ENCODE results near the gene MS4A5.
A peak's percentile ranks its signal among the peaks of the same experiment; 100 is the strongest.

The MS4A5 gene, protein sequence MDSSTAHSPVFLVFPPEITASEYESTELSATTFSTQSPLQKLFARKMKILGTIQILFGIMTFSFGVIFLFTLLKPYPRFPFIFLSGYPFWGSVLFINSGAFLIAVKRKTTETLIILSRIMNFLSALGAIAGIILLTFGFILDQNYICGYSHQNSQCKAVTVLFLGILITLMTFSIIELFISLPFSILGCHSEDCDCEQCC

DNA sequence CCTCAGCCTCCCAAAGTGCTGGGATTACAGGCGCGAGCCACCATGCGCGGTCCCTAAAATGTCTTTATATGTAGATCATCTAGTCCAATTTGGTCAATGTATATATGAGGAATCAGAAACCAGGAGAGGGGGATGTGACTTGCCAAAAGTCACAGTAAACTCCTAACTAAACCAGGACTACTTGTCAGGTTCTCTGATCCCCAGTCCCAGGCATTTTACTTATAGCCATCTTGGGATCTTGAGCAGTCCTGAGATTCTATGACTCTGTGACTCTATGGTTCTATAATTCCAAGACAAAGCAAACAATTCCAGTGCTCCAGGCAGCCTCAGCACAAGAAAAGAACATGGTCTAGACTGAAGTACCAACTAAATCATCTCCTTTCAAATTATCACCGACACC is at the start of gene MS4A5:
TSS of gene MS4A5 (plus strand) at position 301 of the 400 bp plus-strand sequence. CDS start 103 bp downstream, outside the sequence.
- no peaks in the 10 kb centered on the region for H3K27me3 ChIP-seq (ENCODE audit: low read depth, low read length)
- no peak within 1 kb of the TSS for H3K27ac ChIP-seq (ENCODE audit: low read length)
- H3K36me3 ChIP-seq (ENCODE audit: control insufficient read depth in 1 of 2, insufficient read depth in 2 of 2, low read length in 2 of 2), result no peaks in the 10 kb centered on the region
- H3K4me1 ChIP-seq (ENCODE audit: control insufficient read depth in 1 of 2, insufficient read depth in 2 of 2, low read length in 2 of 2), result no peaks in the 10 kb centered on the region
- H3K4me3 ChIP-seq (ENCODE audit: low read depth in 1 of 2, low read length in 2 of 2), result no peak within 1 kb of the TSS
- H3K9me3 ChIP-seq (ENCODE audit: control insufficient read depth in 1 of 2, low read length in 2 of 2), result no peaks in the 10 kb centered on the region

DNA sequence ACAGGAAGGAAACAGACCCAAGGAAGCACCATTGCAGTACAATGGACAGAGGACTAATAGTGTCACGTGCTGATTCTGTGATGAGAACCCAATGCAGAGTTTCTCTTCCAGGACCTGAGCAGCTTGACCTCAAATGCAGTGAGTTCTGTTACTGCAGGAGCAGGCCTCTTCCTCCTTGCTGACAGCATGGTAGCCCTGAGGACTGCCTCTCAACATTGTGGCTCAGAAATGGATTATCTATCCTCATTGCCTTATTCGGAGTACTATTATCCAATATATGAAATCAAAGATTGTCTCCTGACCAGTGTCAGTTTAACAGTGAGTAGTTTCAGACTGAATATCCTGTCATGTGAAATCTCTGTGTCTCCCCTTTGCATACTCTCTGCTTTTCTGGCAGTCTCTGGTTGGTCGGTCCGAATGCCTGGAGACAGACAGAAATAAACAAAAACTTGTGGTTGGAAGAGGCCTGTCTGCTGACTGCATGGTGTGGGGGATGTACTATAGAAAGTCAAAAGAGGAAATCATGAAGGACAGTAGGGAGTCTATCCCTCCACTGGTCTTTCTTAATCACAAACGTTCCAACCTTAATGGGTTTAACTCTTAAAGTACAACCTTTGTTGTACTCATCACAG is 40.0 kb upstream of the MS4A5 start:
- Histone ChIP-seq H3K36me3 (ENCODE audit: control insufficient read depth in 1 of 2, insufficient read depth in 2 of 2, low read length in 2 of 2) (no peaks in the 10 kb centered on the region), H3K27me3 (ENCODE audit: low read depth, low read length) (no peaks in the 10 kb centered on the region), H3K4me1 (ENCODE audit: control insufficient read depth in 1 of 2, insufficient read depth in 2 of 2, low read length in 2 of 2) (no peaks in the 10 kb centered on the region), H3K9me3 (ENCODE audit: control insufficient read depth in 1 of 2, low read length in 2 of 2) (no peaks in the 10 kb centered on the region), H3K4me3 (ENCODE audit: low read depth in 1 of 2, low read length in 2 of 2) (no peak overlapping the region), H3K27ac (ENCODE audit: low read length) (peak overlapping the region; percentile 27)

DNA sequence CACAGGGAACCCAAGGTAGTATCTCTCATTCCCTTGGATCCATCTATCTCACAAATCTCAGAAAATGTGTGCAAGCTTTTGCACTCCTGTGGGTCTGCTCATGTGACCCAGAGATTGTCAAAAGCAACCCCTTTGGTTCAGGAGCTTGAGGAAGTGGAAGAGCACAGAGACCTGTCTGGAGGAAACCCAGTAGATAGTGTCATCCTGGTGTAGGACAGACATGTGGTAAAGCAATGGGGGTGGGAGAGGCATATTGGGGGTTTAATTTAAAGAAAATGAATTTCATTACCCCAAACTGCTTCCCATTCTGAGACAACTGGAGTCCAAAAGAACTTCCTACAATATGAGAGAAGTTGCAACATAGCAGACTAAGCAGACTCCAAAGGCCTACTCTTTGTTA is 39.0 kb upstream of the MS4A5 start:
- no peaks in the 10 kb centered on the region for H3K9me3 ChIP-seq (ENCODE audit: control insufficient read depth in 1 of 2, low read length in 2 of 2)
- no peaks in the 10 kb centered on the region for H3K27me3 ChIP-seq (ENCODE audit: low read depth, low read length)
- no peak overlapping the region for H3K4me3 ChIP-seq (ENCODE audit: low read depth in 1 of 2, low read length in 2 of 2)
- H3K27ac ChIP-seq (ENCODE audit: low read length), result no peak overlapping the region
- H3K4me1 ChIP-seq (ENCODE audit: control insufficient read depth in 1 of 2, insufficient read depth in 2 of 2, low read length in 2 of 2), result no peaks in the 10 kb centered on the region
- H3K36me3 ChIP-seq (ENCODE audit: control insufficient read depth in 1 of 2, insufficient read depth in 2 of 2, low read length in 2 of 2), result no peaks in the 10 kb centered on the region

DNA sequence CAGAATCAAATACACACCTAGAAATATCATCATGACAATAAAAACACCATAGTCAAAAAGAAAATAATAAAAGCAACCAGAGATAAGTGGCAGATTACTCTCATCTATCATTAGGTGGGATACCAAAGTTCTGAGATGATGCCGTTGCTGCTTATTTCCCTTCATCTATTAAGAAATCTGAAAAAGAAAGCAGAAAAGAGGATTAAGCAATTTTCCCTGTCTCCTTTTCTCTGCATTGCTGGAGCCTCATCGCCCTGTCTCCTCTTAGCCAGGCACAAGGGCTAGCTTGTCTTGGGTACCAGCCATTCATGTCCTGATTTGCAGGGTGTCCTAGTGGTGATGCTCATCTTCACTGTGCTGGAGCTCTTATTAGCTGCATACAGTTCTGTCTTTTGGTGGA is 37.0 kb upstream of the MS4A5 start:
- no peaks in the 10 kb centered on the region for H3K27me3 ChIP-seq (ENCODE audit: low read depth, low read length)
- no peaks in the 10 kb centered on the region for H3K36me3 ChIP-seq (ENCODE audit: control insufficient read depth in 1 of 2, insufficient read depth in 2 of 2, low read length in 2 of 2)
- no peaks in the 10 kb centered on the region for H3K4me1 ChIP-seq (ENCODE audit: control insufficient read depth in 1 of 2, insufficient read depth in 2 of 2, low read length in 2 of 2)
- no peak overlapping the region for H3K4me3 ChIP-seq (ENCODE audit: low read depth in 1 of 2, low read length in 2 of 2)
- no peak overlapping the region for H3K27ac ChIP-seq (ENCODE audit: low read length)
- H3K9me3 ChIP-seq (ENCODE audit: control insufficient read depth in 1 of 2, low read length in 2 of 2), result no peaks in the 10 kb centered on the region

DNA sequence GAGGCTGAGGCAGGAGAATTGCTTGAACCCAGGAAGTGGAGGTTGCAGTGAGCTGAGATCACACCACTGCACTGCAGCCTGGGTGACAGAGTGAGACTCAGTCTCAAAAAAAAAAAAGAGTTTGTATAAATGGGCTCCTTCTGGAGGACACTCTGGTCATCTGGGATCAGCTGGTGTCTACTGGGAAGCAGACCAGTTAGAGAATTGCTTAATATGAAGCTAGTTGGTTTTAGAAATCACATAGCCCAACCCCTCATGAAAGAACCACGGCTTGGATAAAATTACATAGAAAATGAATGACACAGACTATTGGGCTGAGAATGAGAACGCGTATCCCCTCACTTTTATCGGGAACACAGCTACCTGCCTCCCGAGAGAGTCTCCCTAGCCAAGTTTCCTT is 36.4 kb upstream of the MS4A5 start:
- H3K4me1 ChIP-seq (ENCODE audit: control insufficient read depth in 1 of 2, insufficient read depth in 2 of 2, low read length in 2 of 2), result no peaks in the 10 kb centered on the region
- no peaks in the 10 kb centered on the region for H3K27me3 ChIP-seq (ENCODE audit: low read depth, low read length)
- H3K36me3 ChIP-seq (ENCODE audit: control insufficient read depth in 1 of 2, insufficient read depth in 2 of 2, low read length in 2 of 2), result no peaks in the 10 kb centered on the region
- no peaks in the 10 kb centered on the region for H3K9me3 ChIP-seq (ENCODE audit: control insufficient read depth in 1 of 2, low read length in 2 of 2)
- no peak overlapping the region for H3K4me3 ChIP-seq (ENCODE audit: low read depth in 1 of 2, low read length in 2 of 2)
- no peak overlapping the region for H3K27ac ChIP-seq (ENCODE audit: low read length)

DNA sequence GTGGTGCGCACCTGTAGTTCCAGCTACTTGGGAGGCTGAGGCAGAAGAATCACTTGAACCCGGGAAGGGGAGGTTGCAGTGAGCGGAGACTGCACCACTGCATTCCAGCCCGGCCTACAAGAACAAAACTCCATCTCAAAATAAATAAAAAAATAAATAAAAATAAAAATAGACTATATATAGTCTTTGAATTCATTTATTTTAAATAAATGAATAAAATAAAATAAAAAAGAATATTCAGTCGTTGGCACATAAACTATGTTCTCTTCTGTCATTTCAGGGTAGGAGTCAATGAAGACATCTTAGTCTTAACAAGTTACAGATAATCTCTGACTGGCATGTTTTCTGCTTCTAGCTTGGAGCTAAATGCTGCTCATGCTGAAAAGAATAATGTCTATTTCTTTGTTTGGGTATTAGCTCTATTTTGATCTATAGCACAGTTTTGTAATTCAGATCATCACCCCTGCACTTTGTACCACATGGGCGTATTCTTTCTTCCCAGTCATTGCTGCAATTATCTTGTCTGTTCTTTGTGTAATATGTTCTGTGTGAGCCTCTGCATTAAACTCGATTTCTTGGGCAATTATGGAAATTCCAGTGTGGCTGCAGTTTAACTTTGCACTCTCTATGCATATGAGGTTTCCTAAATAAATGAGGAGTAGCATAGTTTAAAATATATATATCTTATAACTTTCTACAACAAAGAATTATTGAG is 34.5 kb upstream of the MS4A5 start:
- H3K27ac ChIP-seq (ENCODE audit: low read length), result no peak overlapping the region

DNA sequence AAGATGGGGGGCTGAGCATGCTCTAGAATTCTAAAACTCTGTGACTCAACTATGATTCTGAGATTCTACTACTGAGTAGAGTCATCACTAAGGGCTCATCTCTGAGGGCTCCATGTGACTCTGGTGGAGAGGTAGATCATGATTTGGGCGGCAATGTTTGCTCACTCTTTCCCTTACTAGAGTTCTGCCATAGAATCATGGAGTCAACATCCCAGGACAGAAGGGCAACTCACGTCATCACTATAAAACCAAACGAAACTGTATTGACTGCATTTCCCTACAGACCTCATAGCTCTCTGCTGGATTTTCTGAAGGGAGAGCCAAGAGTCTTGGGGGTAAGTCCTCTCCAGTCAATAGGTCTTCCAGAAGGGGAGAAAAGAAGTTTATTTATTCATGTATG is 33.0 kb upstream of the MS4A5 start, which contains the start of gene MS4A14:
TSS of gene MS4A14 (plus strand) at position 78 of the 400 bp plus-strand sequence. CDS start at position 198, 120 bp downstream.
- H3K4me3 ChIP-seq (ENCODE audit: low read depth in 1 of 2, low read length in 2 of 2), result no peak within 1 kb of the TSS

More for the DNA sequence above, 34.5 kb upstream of the MS4A5 start:
- no peaks in the 10 kb centered on the region for H3K4me1 ChIP-seq (ENCODE audit: control insufficient read depth in 1 of 2, insufficient read depth in 2 of 2, low read length in 2 of 2)
- H3K36me3 ChIP-seq (ENCODE audit: control insufficient read depth in 1 of 2, insufficient read depth in 2 of 2, low read length in 2 of 2), result no peaks in the 10 kb centered on the region
- no peaks in the 10 kb centered on the region for H3K27me3 ChIP-seq (ENCODE audit: low read depth, low read length)
- H3K9me3 ChIP-seq (ENCODE audit: control insufficient read depth in 1 of 2, low read length in 2 of 2), result no peaks in the 10 kb centered on the region
- H3K4me3 ChIP-seq (ENCODE audit: low read depth in 1 of 2, low read length in 2 of 2), result no peak overlapping the region

DNA sequence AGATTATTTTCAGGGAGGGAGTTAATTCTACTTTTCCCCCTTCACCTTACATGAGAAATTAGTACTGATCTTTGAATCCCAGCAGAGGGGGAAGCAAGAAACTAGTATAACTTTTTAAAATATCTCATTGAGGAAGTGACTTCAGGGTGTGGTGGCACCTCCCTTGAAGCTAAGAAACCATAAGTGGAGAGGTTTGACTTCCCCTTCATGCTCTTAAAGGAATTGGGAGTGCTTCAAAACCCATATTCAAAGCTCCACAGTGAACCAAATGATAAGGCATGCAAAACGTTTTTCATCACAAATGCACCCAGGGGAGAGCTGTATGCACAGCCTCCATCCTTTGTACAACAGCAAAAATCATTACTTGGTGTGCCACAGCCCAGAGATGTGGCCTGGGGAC is 32.6 kb upstream of the MS4A5 start:
- Histone ChIP-seq H3K4me3 (ENCODE audit: low read depth in 1 of 2, low read length in 2 of 2) (no peak overlapping the region), H3K9me3 (ENCODE audit: control insufficient read depth in 1 of 2, low read length in 2 of 2) (no peaks in the 10 kb centered on the region), H3K27ac (ENCODE audit: low read length) (no peak overlapping the region), H3K4me1 (ENCODE audit: control insufficient read depth in 1 of 2, insufficient read depth in 2 of 2, low read length in 2 of 2) (no peaks in the 10 kb centered on the region), H3K36me3 (ENCODE audit: control insufficient read depth in 1 of 2, insufficient read depth in 2 of 2, low read length in 2 of 2) (no peaks in the 10 kb centered on the region), H3K27me3 (ENCODE audit: low read depth, low read length) (no peaks in the 10 kb centered on the region)

More for the DNA sequence above, 33.0 kb upstream of the MS4A5 start, which contains the start of gene MS4A14:
- no peaks in the 10 kb centered on the region for H3K27me3 ChIP-seq (ENCODE audit: low read depth, low read length)
- H3K9me3 ChIP-seq (ENCODE audit: control insufficient read depth in 1 of 2, low read length in 2 of 2), result no peaks in the 10 kb centered on the region
- H3K4me1 ChIP-seq (ENCODE audit: control insufficient read depth in 1 of 2, insufficient read depth in 2 of 2, low read length in 2 of 2), result no peaks in the 10 kb centered on the region
- H3K27ac ChIP-seq (ENCODE audit: low read length), result no peak within 1 kb of the TSS
- no peaks in the 10 kb centered on the region for H3K36me3 ChIP-seq (ENCODE audit: control insufficient read depth in 1 of 2, insufficient read depth in 2 of 2, low read length in 2 of 2)

DNA sequence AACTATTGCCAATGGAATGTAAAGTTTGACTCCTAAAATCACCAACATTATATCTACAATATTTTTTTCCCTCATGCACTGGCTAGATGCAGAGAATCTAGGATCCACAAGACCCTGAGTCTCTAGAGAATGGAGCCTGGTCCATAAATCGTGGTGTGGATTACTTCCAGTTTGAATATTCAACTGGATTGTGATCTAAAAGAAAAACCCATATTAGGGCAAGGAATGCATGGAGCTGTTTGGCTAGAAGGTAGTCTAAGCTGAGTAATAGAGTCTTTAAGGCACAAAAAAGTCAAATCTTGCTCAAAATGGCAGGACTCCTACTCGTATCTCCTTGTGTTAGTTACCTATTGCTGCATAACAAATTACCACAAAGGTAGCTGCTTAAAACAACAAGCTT is 9.4 kb upstream of the MS4A5 start:
- no peak overlapping the region for H3K27ac ChIP-seq (ENCODE audit: low read length)
- no peaks in the 10 kb centered on the region for H3K36me3 ChIP-seq (ENCODE audit: control insufficient read depth in 1 of 2, insufficient read depth in 2 of 2, low read length in 2 of 2)
- no peaks in the 10 kb centered on the region for H3K9me3 ChIP-seq (ENCODE audit: control insufficient read depth in 1 of 2, low read length in 2 of 2)
- H3K4me1 ChIP-seq (ENCODE audit: control insufficient read depth in 1 of 2, insufficient read depth in 2 of 2, low read length in 2 of 2), result no peaks in the 10 kb centered on the region
- no peaks in the 10 kb centered on the region for H3K27me3 ChIP-seq (ENCODE audit: low read depth, low read length)
- no peak overlapping the region for H3K4me3 ChIP-seq (ENCODE audit: low read depth in 1 of 2, low read length in 2 of 2)

DNA sequence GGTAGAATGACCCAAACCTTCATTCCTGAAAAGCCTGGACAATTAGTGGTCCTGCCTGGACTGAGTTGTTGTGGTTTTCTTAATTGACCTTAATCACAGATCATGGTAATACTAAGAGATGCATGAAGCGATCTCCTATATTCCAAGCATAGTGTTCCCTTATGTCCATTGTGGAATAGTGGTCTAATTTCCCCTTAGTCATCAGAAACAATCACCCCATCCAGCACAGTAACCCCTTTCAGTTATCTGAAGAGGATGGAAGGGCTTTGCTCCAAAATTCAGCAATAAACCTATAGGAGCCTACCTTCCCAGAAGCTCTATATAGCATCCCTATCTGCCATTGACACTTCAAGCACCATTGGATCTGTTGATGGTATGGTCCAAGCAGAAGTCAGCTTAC is 6.8 kb upstream of the MS4A5 start:
- H3K27me3 ChIP-seq (ENCODE audit: low read depth, low read length), result no peaks in the 10 kb centered on the region
- no peaks in the 10 kb centered on the region for H3K9me3 ChIP-seq (ENCODE audit: control insufficient read depth in 1 of 2, low read length in 2 of 2)
- no peaks in the 10 kb centered on the region for H3K36me3 ChIP-seq (ENCODE audit: control insufficient read depth in 1 of 2, insufficient read depth in 2 of 2, low read length in 2 of 2)
- H3K4me1 ChIP-seq (ENCODE audit: control insufficient read depth in 1 of 2, insufficient read depth in 2 of 2, low read length in 2 of 2), result no peaks in the 10 kb centered on the region
- no peak overlapping the region for H3K27ac ChIP-seq (ENCODE audit: low read length)
- no peak overlapping the region for H3K4me3 ChIP-seq (ENCODE audit: low read depth in 1 of 2, low read length in 2 of 2)

DNA sequence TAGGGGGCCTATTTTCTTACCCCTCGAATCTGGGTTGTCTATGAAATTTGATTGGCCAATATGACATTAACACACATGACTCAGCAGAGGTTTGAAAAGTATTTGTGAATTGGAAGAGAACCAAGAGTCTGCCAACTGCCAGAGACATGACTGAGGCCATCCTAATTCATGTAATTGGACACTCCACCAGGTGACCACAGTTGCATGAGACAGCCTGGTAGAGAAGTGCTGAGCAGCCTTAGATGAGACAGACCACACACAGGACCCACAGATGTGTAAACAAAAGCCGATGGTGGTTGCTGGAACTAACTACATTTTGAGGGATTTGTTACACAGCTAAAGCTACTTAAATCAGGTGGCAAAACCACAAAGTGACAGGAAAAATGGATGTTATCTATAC is 855 bp upstream of the MS4A5 start:
- H3K27me3 ChIP-seq (ENCODE audit: low read depth, low read length), result no peaks in the 10 kb centered on the region
- no peak overlapping the region for H3K4me3 ChIP-seq (ENCODE audit: low read depth in 1 of 2, low read length in 2 of 2)
- no peaks in the 10 kb centered on the region for H3K36me3 ChIP-seq (ENCODE audit: control insufficient read depth in 1 of 2, insufficient read depth in 2 of 2, low read length in 2 of 2)
- no peak overlapping the region for H3K27ac ChIP-seq (ENCODE audit: low read length)
- no peaks in the 10 kb centered on the region for H3K9me3 ChIP-seq (ENCODE audit: control insufficient read depth in 1 of 2, low read length in 2 of 2)
- H3K4me1 ChIP-seq (ENCODE audit: control insufficient read depth in 1 of 2, insufficient read depth in 2 of 2, low read length in 2 of 2), result no peaks in the 10 kb centered on the region
